Measurements from ENCODE around the gene CDCA3. TPM values are rescaled to one million over a fixed set of nuclear protein-coding genes. Genes with fewer than 3 reads are reported as not detected.
A peak's percentile ranks its signal among the peaks of the same experiment; 100 is the strongest.

CDCA3 gene
- total RNA-seq, 1 experiment from 2014 or later = 107 TPM

- POLR2A ChIA-PET (ENCODE audit: low non-redundant PET) = interaction anchor here (0.9 kb wide), 1 partner anchor 11 kb away, joined by 5 read pairs; the partner anchor contains the start of gene USP5
- no TSS peak for BruUV-seq (replicated peaks)
- Histone ChIP-seq H3K4me3 (ENCODE audit: low read depth, low read length, poor library complexity, severe bottlenecking) (no peak within 1 kb of the TSS), H3K27me3 (replicated peaks; ENCODE audit: insufficient read depth, low read depth, low read length, poor library complexity) (no peaks in the 10 kb centered on the region), H3K4me1 (ENCODE audit: insufficient read depth, low read length, poor library complexity, severe bottlenecking) (no peaks in the 10 kb centered on the region), H3K36me3 (ENCODE audit: insufficient read depth, low read length, poor library complexity, severe bottlenecking) (peaks cover 48% of the 10 kb centered on the region), H3K27ac (ENCODE audit: low read depth, low read length, poor library complexity, severe bottlenecking) (no peak within 1 kb of the TSS), H3K9me3 (ENCODE audit: low read depth, low read length, poor library complexity, severe bottlenecking) (no peaks in the 10 kb centered on the region)
- CTCF ChIA-PET = no interaction called here
- no peak for DNase-seq (ENCODE audit: low spot score)
- TF ChIP-seq CTCF (conservative IDR thresholded peaks at IDR 0.05; ENCODE audit: low read depth, low read length) (no peak), EZH2 (IDR thresholded peaks at IDR 0.05; ENCODE audit: borderline replicate concordance, low read depth, low read length, poor library complexity, severe bottlenecking) (no peak)
- intact Hi-C loops (cut with micrococcal nuclease; ENCODE audit: unreplicated experiment) = no loop called here
Observed at GRCh38 chr12:6840761-6841515, 10.1 kb downstream of the CDCA3 start, which contains the start of gene GNB3. Gene GNB3, plus strand, starts transcription at chr12:6840925. Its CDS starts 363 bp downstream, at chr12:6841288.

GRCh38 chr12:6840330-6840729 lies 10.8 kb downstream of the CDCA3 start:
- no peaks in the 10 kb centered on the region for H3K9me3 ChIP-seq (ENCODE audit: low read depth, low read length, poor library complexity, severe bottlenecking)
- intact Hi-C loops (cut with micrococcal nuclease; ENCODE audit: unreplicated experiment) = no loop called here
- H3K36me3 ChIP-seq (ENCODE audit: insufficient read depth, low read length, poor library complexity, severe bottlenecking) = peaks cover 43% of the 10 kb centered on the region
- no peaks in the 10 kb centered on the region for H3K27me3 ChIP-seq (replicated peaks; ENCODE audit: insufficient read depth, low read depth, low read length, poor library complexity)
- H3K4me1 ChIP-seq (ENCODE audit: insufficient read depth, low read length, poor library complexity, severe bottlenecking) = no peaks in the 10 kb centered on the region
- DNase-seq (ENCODE audit: low spot score) = no peak
- ChIA-PET CTCF (no interaction called here), POLR2A (ENCODE audit: low non-redundant PET) (no interaction called here)
- H3K4me3 ChIP-seq (ENCODE audit: low read depth, low read length, poor library complexity, severe bottlenecking) = no peak overlapping the region
- no TSS peak for BruUV-seq (replicated peaks)
- TF ChIP-seq CTCF (conservative IDR thresholded peaks at IDR 0.05; ENCODE audit: low read depth, low read length) (no peak), EZH2 (IDR thresholded peaks at IDR 0.05; ENCODE audit: borderline replicate concordance, low read depth, low read length, poor library complexity, severe bottlenecking) (no peak)
- H3K27ac ChIP-seq (ENCODE audit: low read depth, low read length, poor library complexity, severe bottlenecking) = no peak overlapping the region

DNA sequence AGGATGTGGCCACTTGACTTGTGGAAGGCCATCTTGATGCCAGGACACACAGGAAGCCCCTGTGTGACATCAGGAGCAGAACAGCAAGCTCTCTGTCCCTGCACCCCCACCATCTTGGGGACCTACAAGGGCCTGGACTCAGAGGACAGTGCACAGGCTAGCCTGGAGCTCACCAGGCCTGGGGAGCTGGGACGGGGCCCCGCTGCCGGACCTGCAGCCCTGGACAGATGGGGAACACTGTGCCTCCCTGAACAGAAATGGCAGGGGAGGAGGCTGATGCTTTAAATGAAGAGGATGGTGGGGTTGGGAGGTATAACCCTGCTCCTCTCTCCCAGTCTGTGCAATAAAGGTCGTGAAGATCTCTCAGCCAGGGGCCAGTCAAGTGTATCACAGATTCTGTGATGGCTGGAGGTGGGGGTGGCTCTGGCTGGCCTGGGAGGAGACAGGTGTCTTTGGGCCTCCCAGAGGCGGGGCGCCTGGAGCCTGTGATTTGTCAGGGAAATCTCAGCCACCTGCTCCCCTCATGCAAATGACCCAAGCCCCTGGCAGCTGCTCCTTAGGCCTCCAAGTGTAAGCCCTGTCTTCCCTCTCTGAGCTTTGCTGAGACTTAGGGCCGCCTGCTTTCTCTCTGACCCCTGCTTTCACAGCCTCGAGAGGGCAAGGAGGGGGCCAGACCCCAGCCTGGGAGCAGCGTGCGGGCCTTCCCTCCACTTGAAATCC lies 11.4 kb downstream of the CDCA3 start:
- TF ChIP-seq CTCF (conservative IDR thresholded peaks at IDR 0.05; ENCODE audit: low read depth, low read length) (no peak), EZH2 (IDR thresholded peaks at IDR 0.05; ENCODE audit: borderline replicate concordance, low read depth, low read length, poor library complexity, severe bottlenecking) (no peak)
- POLR2A ChIA-PET (ENCODE audit: low non-redundant PET) = no interaction called here
- DNase-seq (ENCODE audit: low spot score) = no peak
- H3K27ac ChIP-seq (ENCODE audit: low read depth, low read length, poor library complexity, severe bottlenecking) = no peak overlapping the region
- intact Hi-C loops (cut with micrococcal nuclease; ENCODE audit: unreplicated experiment) = no loop called here
- no peaks in the 10 kb centered on the region for H3K4me1 ChIP-seq (ENCODE audit: insufficient read depth, low read length, poor library complexity, severe bottlenecking)
- H3K27me3 ChIP-seq (replicated peaks; ENCODE audit: insufficient read depth, low read depth, low read length, poor library complexity) = no peaks in the 10 kb centered on the region
- BruUV-seq (replicated peaks) = TSS peak; percentile 45
- CTCF ChIA-PET = no interaction called here
- no peak overlapping the region for H3K4me3 ChIP-seq (ENCODE audit: low read depth, low read length, poor library complexity, severe bottlenecking)
- peaks cover 40% of the 10 kb centered on the region for H3K36me3 ChIP-seq (ENCODE audit: insufficient read depth, low read length, poor library complexity, severe bottlenecking)
- H3K9me3 ChIP-seq (ENCODE audit: low read depth, low read length, poor library complexity, severe bottlenecking) = no peaks in the 10 kb centered on the region
